Suprapubic skin (tissue), 4 donors: ENCODE results near the gene P2RX6. TPM values are rescaled to one million over a fixed set of nuclear protein-coding genes. Genes with fewer than 3 reads are reported as not detected.
"Not testable (repeated sequence)": the region's sequence is repeated elsewhere in the genome, so short reads cannot be mapped to it uniquely, and the experiment has no call there.

Source experiments
- DNase-seq, 2 donors: peaks; one replicate each; pipeline ENCODE4 v3.0.0-alpha.2; 2019; ENCODE audit warnings: low spot score in 2 of 2
- H3K27ac ChIP-seq: fragments of 200-600 bp; sonication (generic); one replicate; pipeline ENCODE4 v1.5.1; 2019
- H3K27me3 ChIP-seq: fragments of 200-600 bp; sonication (generic); one replicate; pipeline ENCODE4 v1.5.1; 2019
- H3K36me3 ChIP-seq: fragments of 200-600 bp; sonication (generic); one replicate; pipeline ENCODE4 v1.5.1; 2019
- H3K4me1 ChIP-seq: fragments of 200-600 bp; sonication (generic); one replicate; pipeline ENCODE4 v1.5.1; 2019
- H3K4me3 ChIP-seq: fragments of 200-600 bp; sonication (generic); one replicate; pipeline ENCODE4 v1.5.1; 2019; ENCODE audit warnings: mild to moderate bottlenecking
- H3K9me3 ChIP-seq: fragments of 200-600 bp; sonication (generic); one replicate; pipeline ENCODE4 v1.5.1; 2019
- CTCF ChIP-seq, 2 donors: fragments of 200-600 bp in 1 of 2; fragments of 450-650 bp in 1 of 2; sonication (generic) in 1 of 2; IDR thresholded peaks; one replicate each; pipeline ENCODE4 v1.5.1; 2016 to 2019; ENCODE audit warnings: antibody characterized with exemption in 2 of 2, mild to moderate bottlenecking in 1 of 2, moderate library complexity in 1 of 2
- EP300 ChIP-seq: sonication (generic); formaldehyde crosslinking; IDR thresholded peaks from one replicate; pipeline ENCODE4 v1.6.1; 2017; ENCODE audit warnings: antibody characterized with exemption
- POLR2A ChIP-seq, 2 donors: fragments of 450-650 bp; IDR thresholded peaks; one replicate each; pipeline ENCODE4 v1.6.1; 2017; ENCODE audit warnings: antibody characterized with exemption in 2 of 2, mild to moderate bottlenecking in 2 of 2, moderate library complexity in 2 of 2
- POLR2AphosphoS5 ChIP-seq, 3 donors: sonication (generic); formaldehyde crosslinking; IDR thresholded peaks; one replicate each; pipeline ENCODE4 v1.6.1; 2017; ENCODE audit warnings: antibody characterized with exemption in 3 of 3
- WGBS: methylation state at CpG from one replicate; pipeline ENCODE4 v1.1.5; 2018; 5-methylcytosine and 5-hydroxymethylcytosine counted together
- total RNA-seq, 4 donors: library from RNA; depleted of rRNA; stranded (reverse); fragments of >200 nt; gene quantifications; one replicate each; pipeline ENCODE4 v1.1.0, GENCODE V29; 2016

The P2RX6 gene
- total RNA-seq, 4 donors from 2014 or later = 0.21 to 3.1 (median 1.0) TPM

- Histone ChIP-seq H3K36me3 (no peaks in the 10 kb centered on the region), H3K9me3 (no peaks in the 10 kb centered on the region), H3K27me3 (no peaks in the 10 kb centered on the region), H3K27ac (no peak overlapping the region), H3K4me3 (no peak overlapping the region), H3K4me1 (peaks cover 8% of the 10 kb centered on the region)
- TF ChIP-seq POLR2AphosphoS5 (IDR thresholded peaks at IDR 0.05) (no peak), POLR2A (IDR thresholded peaks at IDR 0.05) (no peak), EP300 (no peak), CTCF (IDR thresholded peaks at IDR 0.05) (no peak)
- 86% methylated on average over 17 of the region's 17 CpGs for WGBS
- no peak for DNase-seq
These were observed 56.0 kb downstream of the P2RX6 start for GRCh38 chr22:21070690-21071615.

- not testable (repeated sequence) for H3K4me3 ChIP-seq, DNase-seq, H3K27ac ChIP-seq, H3K27me3 ChIP-seq, H3K9me3 ChIP-seq, H3K36me3 ChIP-seq, H3K4me1 ChIP-seq
- 77% methylated on average over 8 of the region's 8 CpGs for whole genome bisulfite sequencing
These were observed 56.8 kb downstream of the P2RX6 start for GRCh38 chr22:21071796-21072195.

- WGBS = 38% methylated on average over 3 of the region's 3 CpGs
- Histone ChIP-seq H3K27me3 (peaks cover 3% of the 10 kb centered on the region), H3K27ac (no peak overlapping the region), H3K36me3 (no peaks in the 10 kb centered on the region), H3K9me3 (no peaks in the 10 kb centered on the region), H3K4me1 (peaks cover 8% of the 10 kb centered on the region), H3K4me3 (no peak overlapping the region)
- no peak for DNase-seq
- no peak for TF ChIP-seq POLR2AphosphoS5 (IDR thresholded peaks at IDR 0.05)
- TF ChIP-seq CTCF (IDR thresholded peaks at IDR 0.05) = no peak
- no peak for TF ChIP-seq EP300
- no peak for TF ChIP-seq POLR2A (IDR thresholded peaks at IDR 0.05)
These were observed 58.1 kb downstream of the P2RX6 start for GRCh38 chr22:21073023-21073422.

- no peak for TF ChIP-seq POLR2AphosphoS5 (IDR thresholded peaks at IDR 0.05)
- TF ChIP-seq POLR2A (IDR thresholded peaks at IDR 0.05) = no peak
- no peak for TF ChIP-seq EP300
- no peak for TF ChIP-seq CTCF (IDR thresholded peaks at IDR 0.05)
- WGBS = 63% methylated on average over 5 of the region's 5 CpGs
- Histone ChIP-seq H3K27ac (no peak overlapping the region), H3K27me3 (peaks cover 8% of the 10 kb centered on the region), H3K36me3 (no peaks in the 10 kb centered on the region), H3K4me3 (no peak overlapping the region), H3K9me3 (no peaks in the 10 kb centered on the region), H3K4me1 (peaks cover 8% of the 10 kb centered on the region)
- no peak for DNase-seq
These were observed 58.5 kb downstream of the P2RX6 start for GRCh38 chr22:21073482-21073881.

- peaks cover 15% of the 10 kb centered on the region for H3K27me3 ChIP-seq
- 78% methylated on average over 6 of the region's 7 CpGs for WGBS
- no peaks in the 10 kb centered on the region for H3K36me3 ChIP-seq
- no peak for TF ChIP-seq POLR2AphosphoS5 (IDR thresholded peaks at IDR 0.05)
- TF ChIP-seq EP300 = no peak
- no peak for TF ChIP-seq CTCF (IDR thresholded peaks at IDR 0.05)
- TF ChIP-seq POLR2A (IDR thresholded peaks at IDR 0.05) = no peak
- no peak for DNase-seq
- no peak overlapping the region for H3K27ac ChIP-seq
- no peak overlapping the region for H3K4me3 ChIP-seq
- H3K9me3 ChIP-seq = no peaks in the 10 kb centered on the region
- H3K4me1 ChIP-seq = peaks cover 8% of the 10 kb centered on the region
These were observed 59.2 kb downstream of the P2RX6 start for GRCh38 chr22:21074102-21074715.
